Stomach (tissue), 9 donors: Measurements from ENCODE around the gene SLC35E4. TPM values are rescaled to one million over a fixed set of nuclear protein-coding genes. Genes with fewer than 3 reads are reported as not detected.
A peak's percentile ranks its signal among the peaks of the same experiment; 100 is the strongest.

Experiments used
- DNase-seq, 2 donors: peaks; one replicate each; pipeline versions ENCODE4 v3.0.0 to v3.0.0-alpha.2; 2013 to 2019
- H3K27ac ChIP-seq, 5 donors: fragments of 200-600 bp in 4 of 5; sonication (generic) in 4 of 5; one replicate each; pipeline ENCODE4 v1.5.1; 2013 to 2019; ENCODE audit warnings: mild to moderate bottlenecking in 1 of 5, moderate library complexity in 1 of 5
- H3K27me3 ChIP-seq, 3 donors: fragments of 200-600 bp; sonication (generic); one replicate each; pipeline ENCODE4 v1.5.1; 2017 to 2019; ENCODE audit warnings: mixed run types in 1 of 3
- H3K36me3 ChIP-seq, 4 donors: fragments of 200-600 bp; sonication (generic); 1 replicate in 3 of 4; 2 replicates in 1 of 4; pipeline ENCODE4 v1.5.1; 2016 to 2019
- H3K4me1 ChIP-seq, 4 donors: fragments of 200-600 bp; sonication (generic); one replicate each; pipeline ENCODE4 v1.5.1; 2016 to 2019
- H3K4me3 ChIP-seq, 4 donors: fragments of 200-600 bp; sonication (generic) in 3 of 4; one replicate each; pipeline ENCODE4 v1.5.1; 2016 to 2019; ENCODE audit warnings: mild to moderate bottlenecking in 1 of 4
- H3K9me3 ChIP-seq, 4 donors: fragments of 200-600 bp; sonication (generic); one replicate each; pipeline ENCODE4 v1.5.1; 2016 to 2019
- CTCF ChIP-seq, 7 experiments: fragments of 450-650 bp in 4 of 7; fragments of 200-600 bp in 3 of 7; sonication (generic) in 3 of 7; IDR thresholded peaks; one replicate each; pipeline ENCODE4 v1.5.1; 2016 to 2019; ENCODE audit warnings: antibody characterized with exemption in 7 of 7, control low read depth in 2 of 7, mild to moderate bottlenecking in 1 of 7
- EP300 ChIP-seq: sonication (generic); formaldehyde crosslinking; IDR thresholded peaks from one replicate; pipeline ENCODE4 v1.6.1; 2017; ENCODE audit warnings: antibody characterized with exemption
- POLR2A ChIP-seq, 4 donors: fragments of 450-650 bp; IDR thresholded peaks; one replicate each; pipeline ENCODE4 v1.6.1; 2016; ENCODE audit warnings: antibody characterized with exemption in 4 of 4, control low read depth in 2 of 4, mild to moderate bottlenecking in 1 of 4, moderate library complexity in 1 of 4
- POLR2AphosphoS5 ChIP-seq, 3 donors: sonication (generic); formaldehyde crosslinking; IDR thresholded peaks; one replicate each; pipeline ENCODE4 v1.6.1; 2016; ENCODE audit warnings: antibody characterized with exemption in 3 of 3
- WGBS, 5 donors: extraction: QIAGEN DNeasy Blood & Tissue Kit in 3 of 5; methylation state at CpG; one replicate each; pipeline versions ENCODE4 v1.1.5 to v1.1.7; 2013 to 2018; 5-methylcytosine and 5-hydroxymethylcytosine counted together
- intact Hi-C: fragments of 100-400 bp; cut with DNase I; formaldehyde crosslinking; loops from one replicate; pipeline ENCODE4 v1.15.1; 2023; ENCODE audit warnings: low total_unique reads
- polyA plus RNA-seq, 3 donors: library from polyadenylated mRNA; stranded (reverse); fragments of 200-250 nt; gene quantifications; one replicate each; pipeline ENCODE4 v1.2.3, GENCODE V29; 2013
- total RNA-seq, 5 donors: library from RNA; depleted of rRNA; stranded (reverse); fragments of >200 nt; gene quantifications; one replicate each; pipeline versions ENCODE4 v1.1.0 to v1.2.3, GENCODE V29; 2014 to 2016
- donor health status: healthy with polysubstance abuse.
- donor health status: Bipolar disorder and iron deficiency.
- donor health status: healthy.

SLC35E4 gene
- total and polyA plus RNA-seq, 8 donors: 0.45 to 7.2 (median 2.2) TPM

- TF ChIP-seq POLR2A (IDR thresholded peaks at IDR 0.05) (no peak), CTCF (IDR thresholded peaks at IDR 0.05) (no peak), POLR2AphosphoS5 (IDR thresholded peaks at IDR 0.05) (no peak), EP300 (no peak)
- intact Hi-C loops: no loop called here
- Histone ChIP-seq H3K36me3 (no peaks in the 10 kb centered on the region), H3K4me3 (no peak overlapping the region), H3K9me3 (no peaks in the 10 kb centered on the region), H3K4me1 (peaks cover 14 to 37% (median 24%) of the 10 kb centered on the region in 4 donors), H3K27ac (no peak overlapping the region), H3K27me3 (no peaks in the 10 kb centered on the region)
- WGBS, 5 donors: 47 to 54% (median 53%) methylated on average over 3 of the region's 3 CpGs
- no peak for DNase-seq
These were observed 34.7 kb upstream of the SLC35E4 start for GRCh38 chr22:30600921-30601320.

GRCh38 chr22:30601464-30601863 lies 34.1 kb upstream of the SLC35E4 start:
- DNase-seq: no peak
- WGBS, 5 donors: 82 to 87% (median 85%) methylated on average over 5 of the region's 5 CpGs
- peaks cover 18 to 39% (median 26%) of the 10 kb centered on the region in 4 donors for H3K4me1 ChIP-seq
- no peak for TF ChIP-seq EP300
- TF ChIP-seq POLR2AphosphoS5 (IDR thresholded peaks at IDR 0.05): no peak
- no peak for TF ChIP-seq CTCF (IDR thresholded peaks at IDR 0.05)
- no peak for TF ChIP-seq POLR2A (IDR thresholded peaks at IDR 0.05)
- H3K9me3 ChIP-seq: no peaks in the 10 kb centered on the region
- no peak overlapping the region for H3K27ac ChIP-seq
- intact Hi-C loops: no loop called here
- no peaks in the 10 kb centered on the region for H3K36me3 ChIP-seq
- no peaks in the 10 kb centered on the region for H3K27me3 ChIP-seq
- H3K4me3 ChIP-seq: no peak overlapping the region

GRCh38 chr22:30602049-30602448 lies 33.5 kb upstream of the SLC35E4 start:
- no peaks in the 10 kb centered on the region for H3K9me3 ChIP-seq
- no peaks in the 10 kb centered on the region for H3K36me3 ChIP-seq
- H3K4me1 ChIP-seq: peaks cover 16 to 39% (median 22%) of the 10 kb centered on the region in 4 donors
- no peak overlapping the region for H3K27ac ChIP-seq
- 44 to 59% (median 48%) methylated on average over 3 of the region's 3 CpGs for WGBS, 5 donors
- no peaks in the 10 kb centered on the region for H3K27me3 ChIP-seq
- no peak for TF ChIP-seq POLR2A (IDR thresholded peaks at IDR 0.05)
- TF ChIP-seq CTCF (IDR thresholded peaks at IDR 0.05): peak in 4 of 7 experiments; percentile 19 to 44 (median 30)
- no peak overlapping the region for H3K4me3 ChIP-seq
- intact Hi-C loops: no loop called here
- DNase-seq: peak in 1 of 2 donors; percentile 67

- Histone ChIP-seq H3K36me3 (no peaks in the 10 kb centered on the region), H3K27me3 (no peaks in the 10 kb centered on the region), H3K9me3 (no peaks in the 10 kb centered on the region), H3K4me3 (no peak overlapping the region), H3K4me1 (peaks cover 23 to 55% (median 39%) of the 10 kb centered on the region in 4 donors), H3K27ac (peak overlapping the region in 3 of 5 donors; percentile 30 to 80 (median 71))
- 34 to 50% (median 38%) methylated on average over 3 of the region's 3 CpGs for WGBS, 5 donors
- TF ChIP-seq CTCF (IDR thresholded peaks at IDR 0.05): peak in 1 of 7 experiments; percentile 7
- TF ChIP-seq POLR2AphosphoS5 (IDR thresholded peaks at IDR 0.05): no peak
- peak in 1 of 2 donors; percentile 61 for DNase-seq
- intact Hi-C loops: no loop called here
These were observed 31.8 kb upstream of the SLC35E4 start for GRCh38 chr22:30603801-30604200.
